HEK293T (cell line): ENCODE data around the gene DUS1L.

ENCODE experiments used
- BHLHE40 ChIP-seq: fragments of 450-650 bp; IDR thresholded peaks from 2 replicates; pipeline ENCODE4 v1.6.1; 2016; ENCODE audit warnings: mild to moderate bottlenecking, moderate library complexity, borderline replicate concordance
- ELF4 ChIP-seq: fragments of 450-650 bp; IDR thresholded peaks from 2 replicates; pipeline ENCODE4 v1.6.1; 2017; ENCODE audit warnings: antibody characterized with exemption
- FOXA1 ChIP-seq: fragments of 450-650 bp; IDR thresholded peaks from 2 replicates; pipeline ENCODE4 v1.6.1; 2016; ENCODE audit warnings: mild to moderate bottlenecking
- FOXM1 ChIP-seq: fragments of 450-650 bp; IDR thresholded peaks from 2 replicates; pipeline ENCODE4 v1.6.1; 2017; ENCODE audit warnings: mild to moderate bottlenecking, borderline replicate concordance
- HDGF ChIP-seq: fragments of 450-650 bp; IDR thresholded peaks from 2 replicates; pipeline ENCODE4 v1.6.1; 2017; ENCODE audit warnings: antibody characterized with exemption, borderline replicate concordance
- SP1 ChIP-seq: fragments of 450-650 bp; IDR thresholded peaks from 2 replicates; pipeline ENCODE4 v1.6.1; 2017
- TF ChIP-seq, protein P1 (sequence below): fragments of 450-650 bp; IDR thresholded peaks from 2 replicates; pipeline ENCODE4 v1.6.1; 2016

DNA sequence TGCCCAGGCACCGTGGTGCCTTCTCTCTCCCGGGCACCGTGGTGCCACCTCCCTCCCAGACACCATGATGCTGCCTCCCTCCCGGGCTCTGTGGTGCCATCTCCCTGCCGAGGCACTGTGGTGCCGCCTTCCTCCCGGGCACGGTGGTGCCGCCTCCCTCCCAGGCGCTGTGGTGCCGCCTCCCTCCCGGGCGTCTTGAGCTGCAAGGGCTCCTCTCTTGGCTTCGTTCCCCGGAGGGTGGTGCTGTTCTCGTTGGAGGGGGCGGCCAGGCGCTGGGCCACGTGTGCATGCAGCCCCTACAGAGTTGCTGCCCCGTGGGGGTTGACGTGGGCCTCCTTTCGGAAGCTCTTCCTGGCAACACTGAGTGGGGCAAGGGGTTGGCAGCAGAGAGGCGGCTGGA, 51.2 kb downstream of the DUS1L start:
- TF ChIP-seq FOXM1 (no peak), ELF4 (no peak), FOXA1 (no peak), BHLHE40 (no peak), SP1 (no peak), HDGF (no peak)
- TF ChIP-seq, protein P1, sequence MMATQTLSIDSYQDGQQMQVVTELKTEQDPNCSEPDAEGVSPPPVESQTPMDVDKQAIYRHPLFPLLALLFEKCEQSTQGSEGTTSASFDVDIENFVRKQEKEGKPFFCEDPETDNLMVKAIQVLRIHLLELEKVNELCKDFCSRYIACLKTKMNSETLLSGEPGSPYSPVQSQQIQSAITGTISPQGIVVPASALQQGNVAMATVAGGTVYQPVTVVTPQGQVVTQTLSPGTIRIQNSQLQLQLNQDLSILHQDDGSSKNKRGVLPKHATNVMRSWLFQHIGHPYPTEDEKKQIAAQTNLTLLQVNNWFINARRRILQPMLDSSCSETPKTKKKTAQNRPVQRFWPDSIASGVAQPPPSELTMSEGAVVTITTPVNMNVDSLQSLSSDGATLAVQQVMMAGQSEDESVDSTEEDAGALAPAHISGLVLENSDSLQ, result no peak
